Measurements from ENCODE around the gene VPS18. TPM values are rescaled to one million over a fixed set of nuclear protein-coding genes. Genes with fewer than 3 reads are reported as not detected.

VPS18 gene
- total and polyA plus RNA-seq, 2 experiments from 2014 or later, result 5.9 to 42.5 TPM

DNA sequence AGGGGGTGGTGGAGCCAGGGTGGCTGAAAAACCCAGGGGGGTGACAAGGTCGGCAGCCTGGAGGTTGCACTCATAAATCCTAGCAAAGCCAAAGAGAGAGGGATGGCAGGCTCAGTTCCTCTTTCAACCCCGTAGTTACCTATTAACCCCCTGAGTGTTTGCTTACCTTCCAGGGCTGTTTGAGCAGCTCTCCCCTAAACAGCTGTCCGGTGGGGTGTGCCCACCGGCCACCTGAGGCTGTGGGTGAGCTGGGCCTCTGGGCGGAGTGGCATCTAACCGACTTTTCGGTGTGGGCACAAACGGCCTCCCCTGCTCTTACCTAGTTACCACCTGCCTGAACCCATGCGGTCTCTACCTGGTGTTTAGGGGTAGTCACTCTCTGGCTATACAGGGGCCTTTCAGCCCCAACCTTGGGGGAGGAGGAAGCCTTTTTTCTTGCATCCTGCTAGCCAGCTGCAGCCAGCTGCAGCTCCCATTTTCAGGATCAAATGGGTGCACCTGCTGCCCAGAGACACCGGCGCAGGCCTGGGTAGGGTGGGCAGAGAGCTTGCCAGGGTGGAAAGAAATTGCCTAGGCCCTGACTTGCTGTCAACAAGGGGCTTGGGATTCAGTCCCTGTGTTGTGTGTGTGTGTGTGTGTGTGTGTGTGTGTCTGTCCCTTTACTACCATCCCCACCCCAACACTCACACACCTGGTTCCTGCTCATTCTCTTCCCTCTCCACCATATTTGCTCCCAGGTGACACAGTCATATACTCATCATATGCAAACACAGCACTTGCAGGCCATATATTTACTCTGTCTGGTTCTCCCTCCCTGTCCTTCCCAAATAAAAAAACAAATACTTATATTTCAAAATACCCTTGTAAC, 38.6 kb downstream of the VPS18 start (continued):
- no peak for TF ChIP-seq REST (IDR thresholded peaks at IDR 0.05; ENCODE audit: unreplicated experiment)
- TF ChIP-seq JUNB (IDR thresholded peaks at IDR 0.05; ENCODE audit: unreplicated experiment), result no peak
- TF ChIP-seq STAT1 (IDR thresholded peaks at IDR 0.05; ENCODE audit: unreplicated experiment), result no peak
- no peak for TF ChIP-seq CREB1 (CRISPR knock-in tag; IDR thresholded peaks at IDR 0.05; ENCODE audit: low read depth)

DNA sequence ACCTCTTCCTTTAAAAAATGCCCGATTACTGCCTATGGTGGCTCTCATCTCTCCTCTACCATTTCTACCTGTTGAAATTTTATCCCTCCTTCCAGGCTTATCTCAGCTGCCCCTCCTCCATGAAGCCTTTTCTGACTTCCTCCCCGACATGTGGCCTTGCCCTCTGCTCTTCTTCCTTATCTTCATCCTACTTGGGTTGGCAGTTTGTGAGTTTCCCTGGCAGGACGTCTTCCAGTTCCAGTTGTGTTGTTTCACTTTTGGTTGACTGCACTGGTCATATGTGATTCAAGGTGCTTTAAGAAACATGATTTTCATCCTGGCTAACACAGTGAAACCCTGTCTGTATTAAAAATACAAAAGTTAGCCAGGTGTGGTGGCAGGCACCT, 39.3 kb downstream of the VPS18 start:
- Histone ChIP-seq H3K4me1 (ENCODE audit: insufficient read depth) (peaks cover 13% of the 10 kb centered on the region), H4K20me1 (replicated peaks; ENCODE audit: insufficient read depth) (0 out of 2 replicates have a peak, but pooled peaks cover 10% of the 10 kb centered on the region), H3K4me3 (no peak overlapping the region), H2AFZ (no peak overlapping the region), H3K9me2 (ENCODE audit: insufficient read depth) (no peaks in the 10 kb centered on the region), H3K4me2 (no peak overlapping the region), H3K36me3 (ENCODE audit: insufficient read depth) (no peaks in the 10 kb centered on the region), H3K27me3 (ENCODE audit: insufficient read depth) (peaks cover 53% of the 10 kb centered on the region), H3K79me2 (replicated peaks; ENCODE audit: insufficient read depth) (no peaks in the 10 kb centered on the region), H3F3A (replicated peaks; ENCODE audit: low read depth) (peaks cover 15% of the 10 kb centered on the region), H3K27ac (ENCODE audit: low read depth) (no peak overlapping the region)
- TF ChIP-seq STAT1 (IDR thresholded peaks at IDR 0.05; ENCODE audit: unreplicated experiment) (no peak), EZH2 (IDR thresholded peaks at IDR 0.05; ENCODE audit: low read depth, unreplicated experiment) (no peak)
- Mint-ChIP-seq H3K27me3 (ENCODE audit: insufficient read depth, low read depth, poor library complexity) (peaks cover 63% of the 10 kb centered on the region), H3K27ac (no peak overlapping the region), H3K4me1 (peaks cover 37% of the 10 kb centered on the region), H3K36me3 (ENCODE audit: low read depth) (no peaks in the 10 kb centered on the region; the same call in 2 of the 3 replicates), H3K9me3 (no peaks in the 10 kb centered on the region; the same call in 2 of the 3 replicates), H3K4me3 (no peak overlapping the region)
- DNase-seq (ENCODE audit: low spot score), result no peak
- ATAC-seq, result no peak

GRCh38 chr15:40934457-40934856, 40.2 kb downstream of the VPS18 start:
- Mint-ChIP-seq H3K4me1 (peaks cover 40% of the 10 kb centered on the region), H3K27ac (no peak overlapping the region), H3K4me3 (no peak overlapping the region), H3K27me3 (ENCODE audit: insufficient read depth, low read depth, poor library complexity) (peaks cover 55% of the 10 kb centered on the region), H3K36me3 (ENCODE audit: low read depth) (no peaks in the 10 kb centered on the region; the same call in 2 of the 3 replicates), H3K9me3 (no peaks in the 10 kb centered on the region; the same call in 2 of the 3 replicates)
- Histone ChIP-seq H3K36me3 (ENCODE audit: insufficient read depth) (no peaks in the 10 kb centered on the region), H3K4me1 (ENCODE audit: insufficient read depth) (peaks cover 11% of the 10 kb centered on the region), H3F3A (replicated peaks; ENCODE audit: low read depth) (peaks cover 10% of the 10 kb centered on the region; the same call in 1 of the 2 replicates), H3K79me2 (replicated peaks; ENCODE audit: insufficient read depth) (no peaks in the 10 kb centered on the region), H3K4me2 (no peak overlapping the region), H3K4me3 (no peak overlapping the region), H3K27me3 (ENCODE audit: insufficient read depth) (peaks cover 43% of the 10 kb centered on the region), H3K27ac (ENCODE audit: low read depth) (no peak overlapping the region), H4K20me1 (replicated peaks; ENCODE audit: insufficient read depth) (0 out of 2 replicates have a peak, but pooled peaks cover 10% of the 10 kb centered on the region), H2AFZ (no peak overlapping the region), H3K9me2 (ENCODE audit: insufficient read depth) (no peaks in the 10 kb centered on the region)
- ATAC-seq (no peak), DNase-seq (ENCODE audit: low spot score) (no peak)
- TF ChIP-seq EZH2 (IDR thresholded peaks at IDR 0.05; ENCODE audit: low read depth, unreplicated experiment) (no peak), ZNF114 (CRISPR knock-in tag; IDR thresholded peaks at IDR 0.05) (no peak), STAT1 (IDR thresholded peaks at IDR 0.05; ENCODE audit: unreplicated experiment) (no peak), ZNF331 (CRISPR knock-in tag; IDR thresholded peaks at IDR 0.05; ENCODE audit: low read depth) (no peak)
